ENCODE measurements around the gene PCDHGB2. TPM values are rescaled to one million over a fixed set of nuclear protein-coding genes. Genes with fewer than 3 reads are reported as not detected.

Gene PCDHGB2
- total and polyA plus RNA-seq, 2 of the 8 experiments (the other 6 are each of a cell fraction or from before 2014, with no cell fraction given), result 1.9 to 2.9 TPM

DNA sequence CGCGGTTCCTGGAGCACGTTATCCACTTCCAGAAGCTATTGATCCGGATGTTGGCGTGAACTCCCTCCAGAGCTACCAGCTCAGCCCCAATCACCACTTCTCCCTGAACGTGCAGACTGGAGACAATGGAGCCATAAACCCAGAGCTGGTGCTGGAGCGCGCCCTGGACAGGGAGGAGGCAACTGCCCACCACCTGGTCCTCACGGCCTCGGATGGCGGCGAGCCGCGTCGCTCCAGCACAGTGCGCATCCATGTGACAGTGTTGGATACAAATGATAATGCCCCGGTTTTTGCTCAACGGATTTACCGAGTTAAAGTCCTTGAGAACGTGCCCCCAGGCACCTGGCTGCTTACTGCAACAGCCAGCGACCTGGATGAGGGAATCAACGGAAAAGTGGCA lies 43.6 kb downstream of the PCDHGB2 start:
- H3K27me3 ChIP-seq (replicated peaks in 1 of 4; ENCODE audit: control insufficient read depth in 3 of 4, extremely low read depth in 1 of 4, insufficient read depth in 3 of 4, low read length in 3 of 4), result no peaks in the 10 kb centered on the region
- H2BK15ac ChIP-seq (ENCODE audit: low read length), result no peak overlapping the region
- H2BK20ac ChIP-seq (ENCODE audit: low read length), result no peak overlapping the region
- POLR2A ChIA-PET (ENCODE audit: partially characterized antibody), result no interaction called here
- H4K20me1 ChIP-seq (replicated peaks in 1 of 2; ENCODE audit: control insufficient read depth in 1 of 2, insufficient read depth in 2 of 2, low read length in 2 of 2), result no peaks in the 10 kb centered on the region
- H3K79me2 ChIP-seq (ENCODE audit: control insufficient read depth in 1 of 2, insufficient read depth in 2 of 2, low read length in 2 of 2), result no peaks in the 10 kb centered on the region
- peaks cover 0 to 12% (median 0%) of the 10 kb centered on the region in 4 experiments; a peak in 1 of 8 replicates for H3K36me3 ChIP-seq (ENCODE audit: control insufficient read depth in 2 of 4, insufficient read depth in 4 of 4, low read length in 3 of 4)
- no peak overlapping the region for H2BK120ac ChIP-seq (replicated peaks; ENCODE audit: low read depth, low read length)
- H2AFZ ChIP-seq (ENCODE audit: low read length), result no peak overlapping the region
- no peak overlapping the region for H4K8ac ChIP-seq (ENCODE audit: extremely low read depth, insufficient read depth, low read length)
- H3K23me2 ChIP-seq (ENCODE audit: low read depth, low read length), result peaks cover 2% of the 10 kb centered on the region; the same call in 1 of the 2 replicates
- no peak overlapping the region for H3K56ac ChIP-seq (replicated peaks; ENCODE audit: insufficient read length, low read depth, low read length)
- H3K79me1 ChIP-seq (ENCODE audit: low read depth, low read length), result no peaks in the 10 kb centered on the region
- H3K18ac ChIP-seq (ENCODE audit: extremely low read depth, low read length), result no peak overlapping the region
- FAIRE-seq (no peak), DNase-seq (ENCODE audit: low read depth in 1 of 2, low spot score in 2 of 2) (no peak)
- no peak overlapping the region for H3K14ac ChIP-seq (ENCODE audit: insufficient read length)
- H3K4me3 ChIP-seq (ENCODE audit: extremely low read depth in 1 of 4, insufficient read depth in 2 of 4, low read depth in 3 of 4, low read length in 4 of 4), result no peak overlapping the region
- H2AK5ac ChIP-seq (ENCODE audit: low read depth, low read length), result no peak overlapping the region
- no peak overlapping the region for H3K4me2 ChIP-seq (ENCODE audit: insufficient read depth in 1 of 2, low read depth in 2 of 2, low read length in 2 of 2)
- no peak overlapping the region for H3K9ac ChIP-seq (replicated peaks in 1 of 4; ENCODE audit: extremely low read depth in 1 of 4, low read depth in 3 of 4, low read length in 3 of 4)
- H2BK12ac ChIP-seq (ENCODE audit: low read depth, low read length), result no peak overlapping the region
- CTCF ChIA-PET (ENCODE audit: partially characterized antibody), result interaction anchor here (0.6 to 23.3 kb wide), 17 partner anchors 10 to 248 kb away, joined by 3 to 1236 read pairs (median 4); partner anchors contain the start of genes PCDHGA10, PCDHGA11, PCDHGA8 and PCDHGB1
- H2BK5ac ChIP-seq (ENCODE audit: low read depth, low read length), result no peak overlapping the region
- no peak overlapping the region for H3K27ac ChIP-seq (ENCODE audit: low read depth, low read length)
- WGBS, 2 experiments (ENCODE audit: extremely low coverage in 1 of 2, insufficient coverage in 1 of 2, insufficient read length in 1 of 2, insufficient replicate concordance in 2 of 2, low coverage in 1 of 2, low lambda C conversion rate in 2 of 2, missing lambda C conversion rate in 1 of 2), result 88% methylated on average over 22 of the region's 22 CpGs; no CpG with 5 or more reads in 1 of the 2 experiments
- H3K9me3 ChIP-seq (ENCODE audit: insufficient read depth in 2 of 2, low read depth in 1 of 2, low read length in 1 of 2), result peaks cover 26 to 40% of the 10 kb centered on the region in 2 experiments
- no peaks in the 10 kb centered on the region for H3K4me1 ChIP-seq (replicated peaks in 1 of 4; ENCODE audit: control insufficient read depth in 3 of 4, insufficient read depth in 4 of 4, low read length in 3 of 4)
- H3K4ac ChIP-seq (replicated peaks; ENCODE audit: insufficient read length, low read depth, low read length), result no peak overlapping the region
- H4K91ac ChIP-seq (replicated peaks; ENCODE audit: insufficient read length, low read length), result no peak overlapping the region
- H3K23ac ChIP-seq (ENCODE audit: insufficient read length), result no peak overlapping the region
- H4K5ac ChIP-seq (ENCODE audit: insufficient read length, low read depth, low read length), result no peak overlapping the region
- TF ChIP-seq BACH1 (IDR thresholded peaks at IDR 0.05; ENCODE audit: low read length), result no peak
- TF ChIP-seq SP1 (IDR thresholded peaks at IDR 0.05; ENCODE audit: low read depth, low read length), result no peak
- no peak for TF ChIP-seq RBBP5 (IDR thresholded peaks at IDR 0.05; ENCODE audit: borderline replicate concordance, low read depth, low read length)
- no peak for TF ChIP-seq CTBP2 (IDR thresholded peaks at IDR 0.05; ENCODE audit: borderline replicate concordance, insufficient read depth, insufficient read length, low read length)
- TF ChIP-seq POU5F1 (IDR thresholded peaks at IDR 0.05; ENCODE audit: low read depth, low read length), result no peak
- no peak for TF ChIP-seq HDAC6 (IDR thresholded peaks at IDR 0.05; ENCODE audit: low read depth, low read length)
- TF ChIP-seq CHD2 (IDR thresholded peaks at IDR 0.05; ENCODE audit: low read length), result no peak
- TF ChIP-seq RNF2 (IDR thresholded peaks at IDR 0.05; ENCODE audit: borderline replicate concordance, low read depth, low read length, missing control alignments, poor library complexity, severe bottlenecking), result no peak
- TF ChIP-seq TCF12 (IDR thresholded peaks at IDR 0.05; ENCODE audit: low read depth, low read length), result no peak
- TF ChIP-seq CBX5 (IDR thresholded peaks at IDR 0.05; ENCODE audit: low read depth, low read length), result no peak
- TF ChIP-seq BCL11A (IDR thresholded peaks at IDR 0.05; ENCODE audit: low read depth in 2 of 2, low read length in 2 of 2), result no peak
- no peak for TF ChIP-seq HDAC2 (IDR thresholded peaks at IDR 0.05; ENCODE audit: borderline replicate concordance in 1 of 2, low read depth in 2 of 2, low read length in 2 of 2)
- no peak for TF ChIP-seq YY1 (IDR thresholded peaks at IDR 0.05; ENCODE audit: low read depth, low read length)
- no peak for TF ChIP-seq SIX5 (IDR thresholded peaks at IDR 0.05; ENCODE audit: low read depth, low read length)
- TF ChIP-seq TBP (IDR thresholded peaks at IDR 0.05; ENCODE audit: low read depth, low read length), result no peak

Data from H1 (cell line).